ENCODE data around the gene ALKBH6. TPM values are rescaled to one million over a fixed set of nuclear protein-coding genes. Genes with fewer than 3 reads are reported as not detected.

Gene ALKBH6
- total RNA-seq, 4 donors from 2014 or later = 21.1 to 33.2 (median 24.9) TPM

DNA sequence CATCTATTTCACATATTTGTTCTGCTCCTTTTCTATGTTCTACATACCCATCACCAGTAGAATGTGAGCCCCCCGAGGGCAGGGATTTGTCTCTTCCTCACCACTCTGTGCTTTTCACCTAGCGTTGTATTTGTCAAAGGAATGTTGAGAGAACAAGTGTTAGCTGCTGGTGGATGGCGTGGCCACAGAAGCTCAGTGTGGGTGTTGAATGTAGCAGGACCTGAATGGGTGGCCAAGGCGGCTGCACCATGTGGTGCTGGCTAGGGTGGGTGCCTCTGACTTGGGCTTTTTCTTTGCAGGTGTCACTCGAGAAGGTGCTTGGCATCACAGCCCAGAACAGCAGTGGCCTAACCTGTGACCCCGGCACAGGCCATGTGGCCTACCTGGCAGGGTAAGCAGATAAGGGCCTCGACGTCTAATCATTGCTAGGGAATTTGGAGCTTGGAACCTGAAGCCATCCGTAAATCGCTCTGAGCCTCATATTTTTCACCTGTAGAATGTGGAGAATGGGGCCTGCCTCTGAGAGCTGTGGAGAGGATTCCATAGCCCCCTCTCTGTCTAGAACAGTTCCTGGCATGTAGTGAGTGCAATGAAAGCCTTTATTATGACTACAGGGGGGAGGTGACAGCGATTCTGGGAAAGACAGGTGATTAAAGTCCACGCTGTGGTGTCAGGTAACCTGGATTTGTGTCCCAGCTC lies 44.6 kb upstream of the ALKBH6 start:
- H3K27ac ChIP-seq = no peak overlapping the region
- TF ChIP-seq, protein P1, sequence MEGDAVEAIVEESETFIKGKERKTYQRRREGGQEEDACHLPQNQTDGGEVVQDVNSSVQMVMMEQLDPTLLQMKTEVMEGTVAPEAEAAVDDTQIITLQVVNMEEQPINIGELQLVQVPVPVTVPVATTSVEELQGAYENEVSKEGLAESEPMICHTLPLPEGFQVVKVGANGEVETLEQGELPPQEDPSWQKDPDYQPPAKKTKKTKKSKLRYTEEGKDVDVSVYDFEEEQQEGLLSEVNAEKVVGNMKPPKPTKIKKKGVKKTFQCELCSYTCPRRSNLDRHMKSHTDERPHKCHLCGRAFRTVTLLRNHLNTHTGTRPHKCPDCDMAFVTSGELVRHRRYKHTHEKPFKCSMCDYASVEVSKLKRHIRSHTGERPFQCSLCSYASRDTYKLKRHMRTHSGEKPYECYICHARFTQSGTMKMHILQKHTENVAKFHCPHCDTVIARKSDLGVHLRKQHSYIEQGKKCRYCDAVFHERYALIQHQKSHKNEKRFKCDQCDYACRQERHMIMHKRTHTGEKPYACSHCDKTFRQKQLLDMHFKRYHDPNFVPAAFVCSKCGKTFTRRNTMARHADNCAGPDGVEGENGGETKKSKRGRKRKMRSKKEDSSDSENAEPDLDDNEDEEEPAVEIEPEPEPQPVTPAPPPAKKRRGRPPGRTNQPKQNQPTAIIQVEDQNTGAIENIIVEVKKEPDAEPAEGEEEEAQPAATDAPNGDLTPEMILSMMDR (IDR thresholded peaks at IDR 0.05) = no peak
- TF ChIP-seq EP300 (IDR thresholded peaks at IDR 0.05) = no peak
- TF ChIP-seq POLR2A (IDR thresholded peaks at IDR 0.05) = no peak
- no peak for TF ChIP-seq POLR2AphosphoS5 (IDR thresholded peaks at IDR 0.05)
- H3K4me1 ChIP-seq = peaks cover 19% of the 10 kb centered on the region
- DNase-seq (ENCODE audit: low spot score in 2 of 2) = no peak
- no peaks in the 10 kb centered on the region for H3K36me3 ChIP-seq
- H3K27me3 ChIP-seq = no peaks in the 10 kb centered on the region
- WGBS = 89% methylated on average over 12 of the region's 12 CpGs
- H3K4me3 ChIP-seq = no peak overlapping the region
- no peaks in the 10 kb centered on the region for H3K9me3 ChIP-seq

DNA sequence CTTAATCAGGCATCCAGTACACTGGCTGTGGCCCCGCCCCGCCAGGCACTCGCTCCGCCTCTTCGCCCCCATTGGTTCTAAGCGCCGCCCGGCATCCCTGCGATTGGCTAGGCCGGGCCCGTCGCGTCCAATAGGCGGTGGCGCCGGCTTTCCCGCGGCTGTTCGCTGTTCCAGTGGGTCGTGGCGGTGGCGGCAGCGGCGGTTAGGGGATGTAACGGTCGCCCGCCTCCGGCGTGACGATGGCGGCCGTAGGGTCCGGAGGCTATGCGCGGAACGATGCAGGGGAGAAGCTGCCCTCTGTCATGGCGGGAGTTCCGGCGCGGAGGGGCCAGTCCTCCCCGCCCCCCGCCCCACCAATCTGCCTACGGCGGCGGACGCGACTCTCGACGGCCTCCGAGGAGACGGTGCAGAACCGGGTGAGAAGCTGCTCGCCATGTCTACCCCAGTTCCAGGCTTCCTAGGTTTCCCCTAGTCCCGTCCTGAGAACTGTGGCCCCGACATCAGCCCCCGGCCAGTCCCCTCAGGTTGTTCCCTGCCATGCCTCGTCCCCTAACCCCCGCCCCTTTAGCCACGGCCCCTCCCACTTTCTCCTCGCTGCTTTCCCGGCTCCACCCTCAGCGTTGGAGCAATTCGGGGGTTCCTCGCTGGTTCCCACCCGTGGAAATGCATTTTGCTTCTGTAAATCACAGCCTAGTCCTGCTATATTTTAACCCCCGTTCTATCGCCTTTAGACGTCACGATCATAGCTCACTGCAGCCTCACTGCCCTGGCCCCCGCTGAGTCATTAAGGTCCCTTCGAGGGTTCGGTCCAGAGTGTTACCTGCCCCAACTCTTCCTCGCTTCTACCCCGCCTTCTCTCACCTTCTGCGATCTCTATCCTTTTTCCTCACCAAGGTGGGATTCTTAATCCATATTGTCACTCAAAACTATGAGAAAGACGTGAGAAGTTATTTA lies 41.0 kb upstream of the ALKBH6 start, which contains the start of gene WDR62:
Gene WDR62, plus strand, starts transcription at position 165 of the 954 bp plus-strand sequence. Its CDS starts 75 bp downstream, at position 240.
- Histone ChIP-seq H3K27ac (peak within 1 kb of the TSS; percentile 94), H3K27me3 (no peaks in the 10 kb centered on the region), H3K36me3 (no peaks in the 10 kb centered on the region), H3K4me3 (peak within 1 kb of the TSS; percentile 76), H3K4me1 (peaks cover 19% of the 10 kb centered on the region), H3K9me3 (no peaks in the 10 kb centered on the region)
- WGBS = under 1% methylated on average over 30 of the region's 76 CpGs
- DNase-seq (ENCODE audit: low spot score in 2 of 2) = peak; percentile 96 to 97
- TF ChIP-seq, protein P1 (IDR thresholded peaks at IDR 0.05) = no peak
- TF ChIP-seq POLR2A (IDR thresholded peaks at IDR 0.05) = no peak
- TF ChIP-seq POLR2AphosphoS5 (IDR thresholded peaks at IDR 0.05) = no peak
- TF ChIP-seq EP300 (IDR thresholded peaks at IDR 0.05) = no peak

DNA sequence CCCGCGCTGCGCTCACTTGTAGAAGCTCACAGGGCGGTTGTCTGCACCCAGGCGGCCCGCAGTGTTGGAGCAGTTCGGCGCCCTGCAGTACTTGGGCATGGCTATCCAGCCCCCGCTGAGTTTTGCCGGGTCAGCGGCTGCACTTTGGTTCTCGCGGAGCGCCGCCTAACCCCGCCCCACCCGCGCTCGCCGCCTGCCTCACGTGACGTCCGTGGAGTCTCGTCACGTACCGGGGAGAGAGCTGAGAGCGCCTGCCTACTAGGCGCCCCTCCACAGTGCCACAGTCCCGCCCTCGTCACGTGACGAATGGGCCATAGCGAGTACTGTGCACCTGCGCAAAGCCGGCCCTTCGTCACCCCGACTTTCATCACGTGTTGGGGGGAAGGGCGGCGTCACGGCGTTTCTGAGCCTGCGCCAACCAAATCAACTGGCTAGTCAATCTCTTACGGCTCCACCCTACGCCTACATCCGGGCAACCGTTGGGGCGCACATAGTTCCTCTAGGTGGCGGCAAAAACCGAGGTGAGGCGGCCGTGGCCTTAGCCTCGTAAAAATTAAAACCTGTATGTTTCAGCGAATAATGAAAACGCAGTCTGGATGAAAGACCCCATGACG lies 40.2 kb upstream of the ALKBH6 start, which contains the start of gene THAP8:
Gene THAP8, minus strand, starts transcription at position 167 of the 614 bp plus-strand sequence. Its CDS starts 68 bp downstream, at position 99.
- Histone ChIP-seq H3K36me3 (no peaks in the 10 kb centered on the region), H3K4me3 (peak within 1 kb of the TSS; percentile 76), H3K27ac (peak within 1 kb of the TSS; percentile 94), H3K27me3 (no peaks in the 10 kb centered on the region), H3K9me3 (no peaks in the 10 kb centered on the region), H3K4me1 (peaks cover 19% of the 10 kb centered on the region)
- DNase-seq (ENCODE audit: low spot score in 2 of 2) = peak; percentile 100
- 0% methylated on average over 50 of the region's 56 CpGs for WGBS
- TF ChIP-seq POLR2A (IDR thresholded peaks at IDR 0.05) (no peak), POLR2AphosphoS5 (IDR thresholded peaks at IDR 0.05) (peak; percentile 36 to 96 (median 74)), EP300 (IDR thresholded peaks at IDR 0.05) (no peak)
- TF ChIP-seq, protein P1 (IDR thresholded peaks at IDR 0.05) = peak; percentile 42 to 51

DNA sequence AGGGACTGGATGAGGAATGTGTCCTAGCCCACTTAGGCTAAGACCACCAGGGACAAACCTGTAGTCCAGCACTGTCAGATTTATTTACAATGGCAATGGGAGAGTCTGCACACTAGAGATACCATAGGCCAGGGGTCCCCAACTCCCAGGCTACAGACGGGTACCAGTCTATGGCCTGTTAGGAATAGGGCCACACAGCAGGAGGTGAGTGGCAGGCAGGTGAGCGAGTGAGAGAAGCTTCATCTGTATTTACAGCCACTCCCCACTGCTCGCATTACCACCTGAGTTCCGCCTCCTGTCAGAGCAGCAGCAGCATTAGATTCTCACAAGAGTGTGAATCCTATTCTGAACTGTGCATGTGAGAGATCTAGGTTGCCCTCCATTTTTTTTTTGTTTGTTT lies 37.6 kb upstream of the ALKBH6 start:
- Histone ChIP-seq H3K4me1 (peaks cover 17% of the 10 kb centered on the region), H3K36me3 (no peaks in the 10 kb centered on the region), H3K4me3 (no peak overlapping the region), H3K27ac (no peak overlapping the region), H3K27me3 (no peaks in the 10 kb centered on the region), H3K9me3 (no peaks in the 10 kb centered on the region)
- no peak for DNase-seq (ENCODE audit: low spot score in 2 of 2)
- TF ChIP-seq POLR2AphosphoS5 (IDR thresholded peaks at IDR 0.05) (no peak), EP300 (IDR thresholded peaks at IDR 0.05) (no peak)
- WGBS = 100% methylated on average over 4 of the region's 4 CpGs

DNA sequence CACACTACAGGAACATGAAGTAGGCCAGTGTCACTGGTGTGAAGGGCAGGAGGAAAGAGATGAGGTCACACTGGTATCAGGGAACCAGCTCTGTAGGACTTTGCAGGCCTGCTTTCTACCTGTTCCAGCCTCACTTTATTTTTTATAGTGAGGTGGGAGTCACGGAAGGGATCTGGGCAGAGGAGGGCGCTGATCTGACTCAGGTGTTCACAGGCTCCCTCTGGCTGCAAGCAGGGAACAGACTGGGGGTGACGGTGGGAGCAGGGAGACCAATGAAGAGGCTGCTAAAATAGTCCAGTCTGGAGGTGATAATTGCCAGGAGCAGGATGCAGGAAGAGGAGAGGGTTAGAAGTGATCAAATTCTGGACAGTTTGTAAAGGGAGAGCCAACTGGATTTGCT lies 37.2 kb upstream of the ALKBH6 start:
- Histone ChIP-seq H3K27me3 (no peaks in the 10 kb centered on the region), H3K4me3 (no peak overlapping the region), H3K4me1 (peaks cover 13% of the 10 kb centered on the region), H3K36me3 (no peaks in the 10 kb centered on the region), H3K9me3 (no peaks in the 10 kb centered on the region), H3K27ac (no peak overlapping the region)
- 63% methylated on average over 3 of the region's 3 CpGs for WGBS
- TF ChIP-seq EP300 (IDR thresholded peaks at IDR 0.05) (no peak), POLR2AphosphoS5 (IDR thresholded peaks at IDR 0.05) (no peak), POLR2A (IDR thresholded peaks at IDR 0.05) (no peak)
- TF ChIP-seq, protein P1 (IDR thresholded peaks at IDR 0.05) = no peak
- DNase-seq (ENCODE audit: low spot score in 2 of 2) = no peak
